Measurements from ENCODE around the gene TTC21A.

Gene TTC21A

GRCh38 chr3:39180546-39181346 lies 73.3 kb downstream of the TTC21A start:
- DNase-seq (ENCODE audit: low read depth in 2 of 2): peak; percentile 75 to 84

- DNase-seq (ENCODE audit: low read depth in 2 of 2): no peak
Measured at GRCh38 chr3:39181408-39182335, 74.2 kb downstream of the TTC21A start.

- DNase-seq (ENCODE audit: low read depth in 2 of 2): no peak
Measured at GRCh38 chr3:39183211-39184080, 76.0 kb downstream of the TTC21A start.

GRCh38 chr3:39184081-39184967 lies 76.8 kb downstream of the TTC21A start:
- no peak for DNase-seq (ENCODE audit: low read depth in 2 of 2)

- no peak for DNase-seq (ENCODE audit: low read depth in 2 of 2)
Measured at GRCh38 chr3:39184968-39185285, 77.4 kb downstream of the TTC21A start.

GRCh38 chr3:39185326-39185958 lies 78.0 kb downstream of the TTC21A start:
- no peak for DNase-seq (ENCODE audit: low read depth in 2 of 2)

GRCh38 chr3:39185959-39186691 lies 78.6 kb downstream of the TTC21A start:
- DNase-seq (ENCODE audit: low read depth in 2 of 2): no peak

GRCh38 chr3:39186692-39187151 lies 79.2 kb downstream of the TTC21A start:
- DNase-seq (ENCODE audit: low read depth in 2 of 2): no peak

- no peak for DNase-seq (ENCODE audit: low read depth in 2 of 2)
Measured at GRCh38 chr3:39187372-39188155, 80.1 kb downstream of the TTC21A start.

Measured in stimulated activated CD4-positive, alpha-beta T cell treated with anti-CD3 and anti-CD28 coated beads, Interleukin-4, amount 100 ng/mL, for 48 hours (primary cell).